SK-N-SH treated with all-trans-retinoic acid at 6 μM for 48 hours (cell line): ENCODE results near the gene PRR22.

Experiments used
- ATAC-seq: fragments of 200-7000 bp; cut with Tn5 transposase; 3 replicates; pipeline ENCODE4 v1.9.1; 2020; ENCODE audit warnings: mild to moderate bottlenecking, moderate library complexity
- ARNTL ChIP-seq: fragments of 450-650 bp; formaldehyde crosslinking; IDR thresholded peaks from 2 replicates; pipeline ENCODE4 v1.5.0; 2020; ENCODE audit warnings: low read depth, mild to moderate bottlenecking, moderate library complexity, borderline replicate concordance
- BACH2 ChIP-seq: fragments of 250-450 bp; sonication (Bioruptor Pico); IDR thresholded peaks from 2 replicates; pipeline ENCODE4 v1.9.0; 2021; ENCODE audit warnings: mild to moderate bottlenecking, borderline replicate concordance
- CREB5 ChIP-seq: fragments of 250-450 bp; sonication (Bioruptor Pico); IDR thresholded peaks from 2 replicates; pipeline ENCODE4 v1.5.1; 2020; ENCODE audit warnings: low read depth, mild to moderate bottlenecking, moderate library complexity
- CSDC2 ChIP-seq: fragments of 250-450 bp; sonication (Bioruptor Pico); IDR thresholded peaks from 2 replicates; pipeline ENCODE4 v1.5.0; 2020; ENCODE audit warnings: mild to moderate bottlenecking, moderate library complexity
- CSRNP3 ChIP-seq: fragments of 250-450 bp; sonication (Bioruptor Pico); IDR thresholded peaks from 2 replicates; pipeline ENCODE4 v1.5.1; 2021; ENCODE audit warnings: mild to moderate bottlenecking, moderate library complexity
- ESRRG ChIP-seq: fragments of 250-450 bp; sonication (Bioruptor Pico); IDR thresholded peaks from 2 replicates; pipeline ENCODE4 v1.6.1; 2021; ENCODE audit warnings: mild to moderate bottlenecking
- GLIS3 ChIP-seq: fragments of 250-450 bp; sonication (Bioruptor Pico); IDR thresholded peaks from 2 replicates; pipeline ENCODE4 v1.5.0; 2020; ENCODE audit warnings: mild to moderate bottlenecking, moderate library complexity
- ISL1 ChIP-seq: fragments of 250-450 bp; sonication (Bioruptor Pico); IDR thresholded peaks from 2 replicates; pipeline ENCODE4 v2.1.2; 2022; ENCODE audit warnings: mild to moderate bottlenecking, moderate library complexity
- OSR1 ChIP-seq: fragments of 250-450 bp; sonication (Bioruptor Pico); IDR thresholded peaks from 2 replicates; pipeline ENCODE4 v1.8.0; 2022; ENCODE audit warnings: moderate library complexity, mild to moderate bottlenecking, inconsistent platforms
- POU6F1 ChIP-seq: fragments of 250-450 bp; sonication (Bioruptor Pico); IDR thresholded peaks from 2 replicates; pipeline ENCODE4 v1.8.0; 2021; ENCODE audit warnings: low read depth, mild to moderate bottlenecking, moderate library complexity, borderline replicate concordance
- PPARA ChIP-seq: fragments of 250-450 bp; sonication (Bioruptor Pico); IDR thresholded peaks from 2 replicates; pipeline ENCODE4 v1.5.0; 2020; ENCODE audit warnings: mild to moderate bottlenecking, borderline replicate concordance
- RARB ChIP-seq: fragments of 250-450 bp; sonication (Bioruptor Pico); IDR thresholded peaks from 2 replicates; pipeline ENCODE4 v1.8.0; 2021; ENCODE audit warnings: mild to moderate bottlenecking, moderate library complexity
- SNAI2 ChIP-seq: fragments of 250-450 bp; sonication (Bioruptor Pico); IDR thresholded peaks from 2 replicates; pipeline ENCODE4 v1.5.0; 2020; ENCODE audit warnings: mild to moderate bottlenecking, moderate library complexity
- TSHZ2 ChIP-seq: fragments of 250-450 bp; sonication (Bioruptor Pico); IDR thresholded peaks from 2 replicates; pipeline ENCODE4 v1.5.0; 2020; ENCODE audit warnings: mild to moderate bottlenecking, moderate library complexity
- ZC3H10 ChIP-seq: fragments of 250-450 bp; sonication (Bioruptor Pico); IDR thresholded peaks from 2 replicates; pipeline ENCODE4 v1.5.1; 2021; ENCODE audit warnings: mild to moderate bottlenecking, moderate library complexity
- ZFP3 ChIP-seq: fragments of 250-450 bp; sonication (Bioruptor Pico); IDR thresholded peaks from 2 replicates; pipeline ENCODE4 v1.5.0; 2020; ENCODE audit warnings: mild to moderate bottlenecking, moderate library complexity
- ZFP30 ChIP-seq: fragments of 450-650 bp; formaldehyde crosslinking; IDR thresholded peaks from 2 replicates; pipeline ENCODE4 v1.5.0; 2022; ENCODE audit warnings: mild to moderate bottlenecking, moderate library complexity
- ZNF565 ChIP-seq: fragments of 450-650 bp; formaldehyde crosslinking; conservative IDR thresholded peaks from 2 replicates; pipeline ENCODE4 v1.5.0; 2020; ENCODE audit warnings: low read depth, mild to moderate bottlenecking, moderate library complexity
- ZNF70 ChIP-seq: fragments of 450-650 bp; formaldehyde crosslinking; IDR thresholded peaks from 2 replicates; pipeline ENCODE4 v1.5.0; 2020; ENCODE audit warnings: mild to moderate bottlenecking, moderate library complexity
- ZNF8 ChIP-seq: fragments of 450-650 bp; formaldehyde crosslinking; IDR thresholded peaks from 2 replicates; pipeline ENCODE4 v1.5.0; 2020; ENCODE audit warnings: mild to moderate bottlenecking, moderate library complexity

The PRR22 gene

GRCh38 chr19:5792224-5792623 lies 7.7 kb upstream of the PRR22 start:
- ATAC-seq: no peak

GRCh38 chr19:5790559-5791520 lies 6.3 kb upstream of the PRR22 start, which contains the start of gene DUS3L:
TSS of gene DUS3L (minus strand) at chr19:5791163. CDS start at chr19:5791141, 22 bp downstream.
- TF ChIP-seq ARNTL (no peak), TSHZ2 (peak; percentile 36; the same call in 1 of the 2 replicates), ZNF8 (peak; percentile 39; the same call in 1 of the 2 replicates), GLIS3 (CRISPR knock-in tag) (0 out of 2 replicates have a peak, but pooled peaks have one; percentile 54), ZFP3 (CRISPR knock-in tag) (no peak), OSR1 (CRISPR knock-in tag) (no peak), BACH2 (CRISPR knock-in tag) (no peak)
- TF ChIP-seq, all 23 proteins: peak for 3
- ATAC-seq: peak; percentile 97

More at GRCh38 chr19:5792224-5792623, 7.7 kb upstream of the PRR22 start:
- TF ChIP-seq ESRRG (CRISPR knock-in tag) (no peak), CSDC2 (no peak), ARNTL (no peak), CREB5 (CRISPR knock-in tag) (no peak), ZNF565 (no peak), GLIS3 (CRISPR knock-in tag) (no peak), ZFP3 (CRISPR knock-in tag) (no peak), TSHZ2 (no peak), ZNF70 (CRISPR knock-in tag) (no peak), POU6F1 (no peak), PPARA (CRISPR knock-in tag) (no peak), OSR1 (CRISPR knock-in tag) (no peak), SNAI2 (CRISPR knock-in tag) (no peak), ISL1 (CRISPR knock-in tag) (no peak), RARB (CRISPR knock-in tag) (no peak), ZFP30 (no peak), ZNF8 (no peak), BACH2 (CRISPR knock-in tag) (no peak), CSRNP3 (CRISPR knock-in tag) (no peak), ZC3H10 (CRISPR knock-in tag) (no peak)
- TF ChIP-seq, all 23 proteins: peak for 0
